ENCODE results near the gene CD40. TPM values are rescaled to one million over a fixed set of nuclear protein-coding genes. Genes with fewer than 3 reads are reported as not detected.
A peak's percentile ranks its signal among the peaks of the same experiment; 100 is the strongest.

CD40 gene
- total RNA-seq, 2 donors from 2014 or later, result 0.68 to 5.8 TPM

DNA sequence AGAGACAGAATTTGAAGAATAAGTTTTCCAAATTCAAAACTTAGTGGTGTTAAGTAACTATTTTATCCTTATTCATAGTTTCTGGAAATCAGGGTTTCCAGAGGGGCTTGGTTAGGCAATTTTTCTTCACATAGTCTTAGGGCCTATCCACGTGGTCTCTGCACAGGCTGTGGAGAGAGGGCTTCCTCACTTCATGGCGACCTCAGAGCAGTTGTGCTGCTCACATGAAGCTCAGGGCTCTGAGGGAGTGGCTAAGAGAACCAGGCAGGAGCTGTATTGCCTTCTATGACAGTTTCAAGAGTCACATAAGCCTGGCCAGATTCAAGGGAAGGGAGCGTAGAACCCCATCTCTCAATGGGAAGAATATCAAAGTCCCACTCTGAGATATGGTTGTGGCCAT lies 13.9 kb upstream of the CD40 start:
- Mint-ChIP-seq H3K27me3 (peaks cover 76% of the 10 kb centered on the region), H3K4me1 (peaks cover 6% of the 10 kb centered on the region), H3K36me3 (ENCODE audit: low read depth) (peaks cover 10% of the 10 kb centered on the region), H3K27ac (no peak overlapping the region), H3K4me3 (no peak overlapping the region)
- no peak for DNase-seq
- ATAC-seq, result no peak
- no peaks in the 10 kb centered on the region for H3K9me3 ChIP-seq (ENCODE audit: control insufficient read depth, low read length, poor library complexity, severe bottlenecking)

DNA sequence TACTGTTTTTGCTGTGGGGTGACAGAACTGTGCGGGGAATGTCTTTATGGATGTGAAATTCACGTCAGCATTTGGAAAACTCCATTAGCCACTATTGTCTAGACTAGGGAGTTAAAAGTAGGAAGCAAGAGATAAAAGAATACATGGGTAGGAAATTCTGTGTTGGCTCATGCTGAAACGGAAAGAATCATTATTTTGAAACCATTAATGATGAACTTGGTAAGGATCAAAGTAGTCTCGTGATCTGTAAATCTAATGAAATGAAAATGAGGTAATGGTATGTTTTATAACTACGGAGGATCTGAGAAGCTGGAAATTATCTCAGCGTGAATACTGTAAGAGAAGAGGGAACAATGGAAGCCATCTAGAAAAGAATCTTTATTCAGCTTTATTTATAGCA lies 11.1 kb upstream of the CD40 start:
- no peak overlapping the region for H3K27ac Mint-ChIP-seq
- H3K27me3 Mint-ChIP-seq, result peaks cover 71% of the 10 kb centered on the region
- H3K36me3 Mint-ChIP-seq (ENCODE audit: low read depth), result peaks cover 5% of the 10 kb centered on the region
- H3K4me1 Mint-ChIP-seq, result peaks cover 9% of the 10 kb centered on the region
- DNase-seq (no peak), ATAC-seq (no peak)
- no peak overlapping the region for H3K4me3 Mint-ChIP-seq
- H3K9me3 ChIP-seq (ENCODE audit: control insufficient read depth, low read length, poor library complexity, severe bottlenecking), result no peaks in the 10 kb centered on the region

DNA sequence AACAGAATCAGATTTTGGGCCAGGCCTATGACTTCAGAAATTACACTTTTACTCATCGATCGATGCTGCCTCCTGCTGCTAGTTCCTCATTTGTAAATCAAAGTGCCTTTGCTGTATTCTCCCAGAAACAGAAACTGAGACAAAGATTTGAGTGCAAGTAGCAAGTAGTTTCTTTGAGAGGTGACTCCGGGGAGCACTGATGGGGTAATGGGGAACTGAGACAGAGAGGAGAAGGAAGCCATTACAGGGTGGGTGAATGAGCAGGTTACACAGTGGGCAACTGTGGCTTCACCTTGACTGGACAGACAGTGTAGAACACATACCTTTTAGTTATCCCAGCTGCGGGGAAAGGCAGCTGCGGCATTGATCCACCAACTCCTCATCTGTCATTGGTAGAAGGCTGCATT lies 9.7 kb upstream of the CD40 start:
- Mint-ChIP-seq H3K27me3 (peaks cover 70% of the 10 kb centered on the region), H3K4me1 (peaks cover 9% of the 10 kb centered on the region), H3K4me3 (peak overlapping the region; percentile 12), H3K27ac (no peak overlapping the region), H3K36me3 (ENCODE audit: low read depth) (peaks cover 2% of the 10 kb centered on the region)
- no peaks in the 10 kb centered on the region for H3K9me3 ChIP-seq (ENCODE audit: control insufficient read depth, low read length, poor library complexity, severe bottlenecking)
- DNase-seq, result no peak
- ATAC-seq, result peak; percentile 65

DNA sequence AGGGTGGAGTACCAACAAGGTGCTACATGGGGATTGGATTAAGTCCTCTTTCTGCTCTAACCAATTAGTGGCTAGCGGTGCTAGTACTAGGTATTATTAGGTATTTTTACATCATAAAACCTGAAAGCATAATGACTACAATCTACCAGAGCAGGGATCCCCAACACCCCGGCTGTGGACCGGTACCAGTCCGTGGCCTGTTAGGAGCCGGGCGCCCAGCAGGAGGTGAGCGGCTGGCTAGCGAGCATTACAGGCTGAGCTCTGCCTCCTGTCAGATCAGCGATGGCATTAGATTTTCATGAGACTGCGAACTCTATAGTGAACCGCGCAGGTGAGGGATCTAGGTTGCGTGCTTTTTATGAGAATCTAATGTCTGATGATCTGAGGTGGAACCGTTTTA lies 9.1 kb upstream of the CD40 start:
- Mint-ChIP-seq H3K4me3 (no peak overlapping the region), H3K4me1 (peaks cover 9% of the 10 kb centered on the region), H3K27me3 (peaks cover 75% of the 10 kb centered on the region), H3K27ac (no peak overlapping the region), H3K36me3 (ENCODE audit: low read depth) (peaks cover 5% of the 10 kb centered on the region)
- DNase-seq, result no peak
- no peak for ATAC-seq
- no peaks in the 10 kb centered on the region for H3K9me3 ChIP-seq (ENCODE audit: control insufficient read depth, low read length, poor library complexity, severe bottlenecking)

DNA sequence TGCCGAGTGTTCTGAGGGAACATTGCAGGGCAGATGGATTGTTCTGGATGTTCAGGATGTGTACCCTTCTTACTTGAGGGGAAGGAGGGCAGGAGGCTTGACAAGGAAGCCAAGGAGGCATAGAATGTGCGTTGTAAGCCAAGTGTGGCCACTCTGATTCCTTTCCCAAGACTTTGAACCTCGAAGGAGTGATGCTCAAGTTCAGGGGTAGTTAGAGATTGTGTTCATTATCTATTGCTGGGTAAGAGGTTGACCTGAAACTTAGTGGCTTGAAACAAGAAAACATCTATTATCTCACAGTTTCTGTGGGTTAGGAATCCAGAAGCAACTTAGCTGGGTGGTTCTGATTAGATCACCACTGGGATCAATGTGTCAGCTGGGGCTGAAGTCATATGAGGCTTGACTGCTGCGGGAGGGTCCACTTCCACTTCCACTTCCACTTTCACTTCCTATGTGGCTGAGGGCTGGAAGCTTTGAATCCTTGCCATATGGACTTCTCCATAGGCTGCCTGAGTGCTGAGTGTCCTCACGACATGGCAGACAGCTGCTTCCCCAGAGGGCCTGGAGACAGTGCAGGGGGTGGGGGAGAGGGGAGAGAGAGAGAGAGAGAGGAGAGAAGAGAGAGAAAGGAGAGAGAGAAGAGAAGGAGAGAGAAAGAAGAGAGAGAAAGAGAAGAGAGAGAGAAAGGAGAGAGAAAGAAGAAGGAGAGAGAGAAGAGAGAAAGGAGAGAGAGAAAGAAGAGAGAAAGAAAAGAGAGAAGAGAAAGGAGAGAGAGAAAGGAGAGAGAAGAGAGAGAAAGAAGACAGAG lies 6.9 kb upstream of the CD40 start:
- Mint-ChIP-seq H3K36me3 (ENCODE audit: low read depth) (peaks cover 10% of the 10 kb centered on the region), H3K4me3 (no peak overlapping the region), H3K27ac (peak overlapping the region; percentile 57), H3K27me3 (peaks cover 77% of the 10 kb centered on the region), H3K4me1 (peaks cover 9% of the 10 kb centered on the region)
- no peaks in the 10 kb centered on the region for H3K9me3 ChIP-seq (ENCODE audit: control insufficient read depth, low read length, poor library complexity, severe bottlenecking)
- ATAC-seq, result peak; percentile 61
- DNase-seq, result no peak

DNA sequence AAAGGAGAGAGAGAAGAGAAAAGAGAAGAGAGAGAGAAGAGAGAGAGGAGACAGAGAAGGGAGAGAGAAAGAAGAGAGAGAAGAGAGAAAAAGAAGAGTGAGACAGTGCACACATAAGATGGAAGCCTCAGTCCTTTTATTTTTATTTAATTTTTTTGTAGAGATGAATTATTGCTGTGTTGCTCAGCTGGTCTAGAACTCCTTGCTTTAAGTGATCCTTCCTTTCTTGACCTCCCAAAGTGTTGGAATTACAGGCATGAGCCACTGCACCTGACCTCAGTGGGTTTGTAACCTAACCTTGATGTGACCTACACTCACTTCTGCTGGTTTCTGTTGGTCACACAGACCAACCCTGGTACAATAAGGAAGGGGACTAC lies 6.3 kb upstream of the CD40 start:
- Mint-ChIP-seq H3K4me3 (no peak overlapping the region), H3K36me3 (ENCODE audit: low read depth) (peaks cover 10% of the 10 kb centered on the region), H3K4me1 (peaks cover 9% of the 10 kb centered on the region), H3K27me3 (peaks cover 75% of the 10 kb centered on the region), H3K27ac (peak overlapping the region; percentile 57)
- ATAC-seq, result no peak
- DNase-seq, result no peak
- no peaks in the 10 kb centered on the region for H3K9me3 ChIP-seq (ENCODE audit: control insufficient read depth, low read length, poor library complexity, severe bottlenecking)

DNA sequence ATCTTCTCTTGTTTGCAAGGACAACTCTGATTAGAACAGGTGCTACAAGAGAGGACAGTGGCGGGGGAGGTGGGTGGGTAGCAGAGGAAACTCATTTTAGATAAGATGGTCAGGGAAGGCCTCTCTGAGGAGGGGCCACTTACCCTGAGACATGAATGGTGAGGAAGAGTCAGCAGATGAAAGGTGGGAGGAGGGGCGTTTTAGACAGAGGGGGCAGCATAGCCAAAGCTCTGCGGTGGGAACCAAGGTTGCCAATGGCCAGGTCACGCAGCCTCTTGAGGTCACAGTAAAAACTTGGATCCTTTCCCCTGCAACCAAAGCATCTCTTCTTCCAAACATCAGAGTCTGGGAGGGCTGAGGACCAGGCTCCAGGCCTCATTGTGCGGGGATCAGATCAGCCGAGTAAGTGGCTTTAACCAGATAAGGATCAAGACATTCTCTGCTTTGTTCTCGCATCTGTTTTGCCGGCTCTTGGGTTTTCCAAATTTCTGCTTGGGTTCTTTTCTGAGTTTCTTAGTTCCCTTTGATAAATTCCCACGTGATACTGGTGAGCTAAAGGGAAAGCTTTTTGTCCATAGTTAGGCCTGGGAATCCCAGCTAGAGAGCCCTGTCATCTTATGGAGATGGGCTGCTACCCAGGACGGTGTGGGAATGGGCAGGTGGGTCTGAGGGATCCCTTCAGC lies 5.5 kb upstream of the CD40 start:
- H3K9me3 ChIP-seq (ENCODE audit: control insufficient read depth, low read length, poor library complexity, severe bottlenecking), result no peaks in the 10 kb centered on the region
- Mint-ChIP-seq H3K27me3 (peaks cover 67% of the 10 kb centered on the region), H3K36me3 (ENCODE audit: low read depth) (peaks cover 10% of the 10 kb centered on the region), H3K27ac (no peak overlapping the region), H3K4me3 (no peak overlapping the region), H3K4me1 (peaks cover 11% of the 10 kb centered on the region)
- no peak for ATAC-seq
- no peak for DNase-seq

DNA sequence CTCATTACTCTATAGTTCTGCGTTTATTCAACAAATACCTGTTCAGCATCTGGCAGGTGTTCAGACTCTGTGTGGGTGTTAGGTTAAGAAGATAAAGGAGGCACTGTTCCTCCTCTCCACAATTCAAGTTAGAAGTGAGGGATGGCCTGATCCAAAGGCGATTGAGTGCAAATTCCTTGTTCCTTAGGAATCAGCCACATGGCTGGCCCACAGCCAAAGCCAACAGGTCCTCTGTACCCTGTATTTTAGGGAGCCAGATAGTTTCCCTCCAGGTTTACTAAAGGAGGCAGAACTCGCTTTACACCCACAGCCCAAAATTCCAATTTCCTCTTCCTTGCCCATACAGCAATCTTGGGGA lies 5.0 kb upstream of the CD40 start:
- Mint-ChIP-seq H3K4me1 (peaks cover 16% of the 10 kb centered on the region), H3K4me3 (no peak overlapping the region), H3K27ac (no peak overlapping the region), H3K27me3 (peaks cover 66% of the 10 kb centered on the region), H3K36me3 (ENCODE audit: low read depth) (peaks cover 10% of the 10 kb centered on the region)
- no peak for DNase-seq
- no peaks in the 10 kb centered on the region for H3K9me3 ChIP-seq (ENCODE audit: control insufficient read depth, low read length, poor library complexity, severe bottlenecking)
- no peak for ATAC-seq

DNA sequence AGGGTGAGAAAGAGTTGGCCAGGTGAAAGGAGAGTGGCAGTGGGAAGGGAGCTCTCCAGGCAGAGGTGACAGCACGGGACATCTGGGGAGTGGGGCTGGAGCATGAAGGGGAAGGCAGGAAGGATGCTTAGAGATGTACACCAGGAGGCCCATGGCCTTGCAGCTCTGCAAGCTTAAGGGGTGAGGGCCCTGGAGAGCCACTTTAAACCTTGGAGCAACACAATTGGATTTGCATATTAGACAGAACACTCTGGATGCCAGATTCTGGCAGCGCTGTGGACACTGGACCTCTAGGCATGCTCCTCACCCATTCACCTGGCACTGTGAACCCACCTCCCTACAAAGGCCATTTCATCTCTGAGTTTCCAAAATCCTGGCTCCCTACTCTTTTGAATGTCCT lies 3.7 kb upstream of the CD40 start:
- no peaks in the 10 kb centered on the region for H3K9me3 ChIP-seq (ENCODE audit: control insufficient read depth, low read length, poor library complexity, severe bottlenecking)
- no peak for ATAC-seq
- H3K36me3 Mint-ChIP-seq (ENCODE audit: low read depth), result peaks cover 10% of the 10 kb centered on the region
- no peak overlapping the region for H3K4me3 Mint-ChIP-seq
- no peak for DNase-seq
- peaks cover 54% of the 10 kb centered on the region for H3K27me3 Mint-ChIP-seq
- peaks cover 18% of the 10 kb centered on the region for H3K4me1 Mint-ChIP-seq
- H3K27ac Mint-ChIP-seq, result no peak overlapping the region

DNA sequence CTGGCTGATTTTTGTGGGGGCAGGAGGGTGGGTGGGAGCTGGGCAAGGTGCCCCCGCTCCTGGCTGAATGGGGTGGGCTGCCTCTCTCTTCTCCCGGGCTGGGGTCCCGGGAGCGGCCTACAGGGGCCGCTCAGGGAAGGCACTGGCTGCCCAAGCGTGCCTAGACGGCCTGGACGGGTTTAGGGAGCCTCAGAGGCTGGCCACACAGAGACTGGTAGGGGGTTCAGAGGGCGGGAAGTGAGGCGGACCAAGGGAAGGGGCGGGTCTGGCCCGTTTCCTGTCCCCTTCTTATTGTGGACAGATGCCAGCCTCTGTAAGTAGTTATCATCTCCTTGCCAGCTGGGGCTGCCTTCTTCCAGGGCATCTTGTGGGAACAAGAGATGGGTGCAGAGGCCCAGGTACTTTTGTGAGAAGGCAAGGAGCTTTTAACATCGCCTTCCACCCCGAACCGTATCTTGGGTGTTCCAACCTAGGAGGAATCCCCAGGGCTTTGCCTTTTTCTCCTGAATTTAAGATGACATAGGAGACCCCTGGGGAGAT lies 437 bp downstream of the CD40 start:
- H3K27ac Mint-ChIP-seq, result peak overlapping the region; percentile 81
- peak overlapping the region; percentile 94 for H3K4me3 Mint-ChIP-seq
- ATAC-seq (peak; percentile 40), DNase-seq (no peak)
- peaks cover 7% of the 10 kb centered on the region for H3K36me3 Mint-ChIP-seq (ENCODE audit: low read depth)
- H3K4me1 Mint-ChIP-seq, result peaks cover 16% of the 10 kb centered on the region
- H3K9me3 ChIP-seq (ENCODE audit: control insufficient read depth, low read length, poor library complexity, severe bottlenecking), result no peaks in the 10 kb centered on the region
- H3K27me3 Mint-ChIP-seq, result peaks cover 27% of the 10 kb centered on the region

DNA sequence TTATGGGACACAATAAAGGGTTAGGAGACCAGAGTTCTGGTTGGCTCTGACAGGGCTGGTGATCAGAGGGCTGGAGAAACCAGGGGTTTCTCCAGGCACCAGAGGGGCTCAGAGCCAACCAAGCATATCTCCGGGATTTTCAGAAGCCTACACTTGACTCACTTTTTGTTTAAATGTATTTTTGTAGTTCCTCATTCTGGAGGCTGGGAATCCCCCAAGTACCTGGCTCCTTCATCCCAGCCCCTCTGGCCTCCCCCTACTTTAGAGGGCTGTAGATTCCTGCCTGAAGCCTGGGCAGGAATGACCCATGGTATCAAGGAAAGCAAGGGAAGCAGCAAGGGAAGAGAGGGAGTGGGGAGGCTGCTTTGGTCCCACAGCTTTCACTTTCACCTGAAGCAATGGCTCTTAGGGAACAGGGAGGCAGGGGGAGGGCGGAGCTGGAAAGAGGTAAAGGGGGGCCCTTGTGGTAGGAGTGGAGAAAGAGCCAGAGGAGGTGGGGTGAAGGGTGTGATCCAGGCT lies 973 bp downstream of the CD40 start:
- Mint-ChIP-seq H3K4me1 (peaks cover 19% of the 10 kb centered on the region), H3K36me3 (ENCODE audit: low read depth) (peaks cover 4% of the 10 kb centered on the region), H3K4me3 (peak overlapping the region; percentile 41), H3K27ac (peak overlapping the region; percentile 81), H3K27me3 (peaks cover 24% of the 10 kb centered on the region)
- no peaks in the 10 kb centered on the region for H3K9me3 ChIP-seq (ENCODE audit: control insufficient read depth, low read length, poor library complexity, severe bottlenecking)
- ATAC-seq, result peak; percentile 59
- no peak for DNase-seq

DNA sequence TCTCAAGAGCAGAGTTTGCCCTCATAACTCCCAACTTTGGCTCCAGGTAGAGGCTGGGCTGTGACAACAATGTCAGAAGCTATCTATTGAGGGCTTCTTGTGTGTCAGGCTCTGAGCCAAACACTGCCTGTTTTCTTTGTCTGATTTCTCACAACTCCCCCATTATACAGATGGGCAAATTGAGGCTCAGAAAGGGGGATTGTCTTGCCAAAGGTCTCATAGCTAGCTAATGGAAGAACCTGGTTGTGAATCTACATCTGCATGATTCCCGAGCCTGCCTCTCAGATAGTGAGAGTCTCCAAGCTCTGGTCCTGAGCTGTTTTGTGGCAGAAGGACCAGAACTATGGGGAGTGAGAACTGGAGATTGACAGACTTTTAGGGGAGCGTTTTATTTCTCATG lies 1.4 kb downstream of the CD40 start:
- Mint-ChIP-seq H3K27ac (peak overlapping the region; percentile 81), H3K4me3 (peak overlapping the region; percentile 41), H3K27me3 (peaks cover 21% of the 10 kb centered on the region), H3K36me3 (ENCODE audit: low read depth) (peaks cover 5% of the 10 kb centered on the region), H3K4me1 (peaks cover 19% of the 10 kb centered on the region)
- ATAC-seq (no peak), DNase-seq (no peak)
- no peaks in the 10 kb centered on the region for H3K9me3 ChIP-seq (ENCODE audit: control insufficient read depth, low read length, poor library complexity, severe bottlenecking)

DNA sequence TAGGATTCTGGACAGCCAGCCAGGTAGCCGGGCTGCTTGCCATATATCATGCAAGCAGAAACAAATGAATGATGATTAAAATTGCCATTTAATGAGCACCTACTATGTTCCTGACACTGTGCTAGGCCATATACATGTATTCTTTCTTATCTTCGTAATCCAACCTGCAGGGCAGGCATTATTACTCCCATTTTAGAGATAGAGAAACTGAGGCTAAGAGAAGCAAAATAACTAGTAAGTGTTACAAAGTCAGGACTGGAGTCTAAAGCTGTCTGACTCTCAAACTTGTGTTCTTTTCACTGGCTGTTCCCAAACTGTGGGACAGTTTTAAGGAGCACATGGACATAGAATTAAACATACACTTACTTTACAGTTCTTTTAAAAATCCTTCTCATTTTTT lies 2.0 kb downstream of the CD40 start:
- peaks cover 3% of the 10 kb centered on the region for H3K36me3 Mint-ChIP-seq (ENCODE audit: low read depth)
- peaks cover 19% of the 10 kb centered on the region for H3K4me1 Mint-ChIP-seq
- ATAC-seq (no peak), DNase-seq (no peak)
- no peak overlapping the region for H3K27ac Mint-ChIP-seq
- H3K4me3 Mint-ChIP-seq, result peak overlapping the region; percentile 21
- peaks cover 15% of the 10 kb centered on the region for H3K27me3 Mint-ChIP-seq
- H3K9me3 ChIP-seq (ENCODE audit: control insufficient read depth, low read length, poor library complexity, severe bottlenecking), result no peaks in the 10 kb centered on the region

Data from T-helper 17 cell (primary cell).